Naive B cell (primary cell): Measurements from ENCODE around the gene ZNF546. TPM values are rescaled to one million over a fixed set of nuclear protein-coding genes. Genes with fewer than 3 reads are reported as not detected.

Experiments used
- polyA plus RNA-seq, 6 donors: library from polyadenylated mRNA; unstranded; fragments of 300-500 nt; fragmentation: Illumina TruSeq; gene quantifications; one replicate each; pipeline ENCODE4 v1.2.3, GENCODE V29; 2021; ENCODE audit warnings: low read depth in 6 of 6

ZNF546 gene
- polyA plus RNA-seq, 6 donors from 2014 or later = 4.1 to 8.5 (median 7.3) TPM; not detected in 1

Other genes starting within 250 kb of the ZNF546 start
- gene LEUTX, start 218.2 kb upstream of the ZNF546 start, polyA plus RNA-seq = not detected
- gene DYRK1B, start 162.9 kb upstream of the ZNF546 start, polyA plus RNA-seq = 10 to 100 TPM in 4 of 6 donors, 1 to 10 TPM in 2; 8.8 to 15.9 (median 10.5) TPM
- gene FBL, start 150.7 kb upstream of the ZNF546 start, polyA plus RNA-seq = 100 to 1,000 TPM; 169 to 203 (median 179) TPM
- 1 to 10 TPM in 1 of 6 donors, under 1 TPM in 5; 0.15 to 1.7 (median 0.76) TPM for gene FCGBP, start 62.4 kb upstream of the ZNF546 start, polyA plus RNA-seq
- 10 to 100 TPM; 78.2 to 94.5 (median 89.9) TPM for gene PSMC4, start 25.9 kb upstream of the ZNF546 start, polyA plus RNA-seq
- gene ZNF780B, start 59.2 kb downstream of the ZNF546 start, polyA plus RNA-seq = 10 to 100 TPM in 4 of 6 donors, 1 to 10 TPM in 2; 2.5 to 18.4 (median 13.8) TPM
- gene ZNF780A, start 93.9 kb downstream of the ZNF546 start, polyA plus RNA-seq = 10 to 100 TPM; 13.3 to 34.7 (median 18.4) TPM
- gene MAP3K10, start 194.4 kb downstream of the ZNF546 start, polyA plus RNA-seq = 1 to 10 TPM in 1 of 6 donors, under 1 TPM in 2, not detected in 3; 0.13 to 1.3 (median 0.21) TPM
- not detected for gene TTC9B, start 221.3 kb downstream of the ZNF546 start, polyA plus RNA-seq
- not detected for gene CCNP, start 229.6 kb downstream of the ZNF546 start, polyA plus RNA-seq